Activated naive CD4-positive, alpha-beta T cell treated with anti-CD3 and anti-CD28 coated beads, Interleukin-2, amount 50 U/mL, for 72 hours (primary cell): ENCODE results near the gene ARF1. TPM values are rescaled to one million over a fixed set of nuclear protein-coding genes. Genes with fewer than 3 reads are reported as not detected.

Experiments used
- ATAC-seq, 2 donors: fragments of 150-1000 bp; cut with Tn5 transposase; 2 replicates each; pipeline ENCODE4 v1.10.0; 2021; ENCODE audit warnings: mild to moderate bottlenecking in 2 of 2, moderate library complexity in 2 of 2
- DNase-seq, 2 donors: peaks; one replicate each; pipeline ENCODE4 v3.0.0; 2021 to 2022; ENCODE audit warnings: low spot score in 2 of 2
- H3K27ac Mint-ChIP-seq, 2 donors: one replicate each; pipeline ENCODE4 v1.8.0; 2022; ENCODE audit warnings: mild to moderate bottlenecking in 2 of 2, mixed read lengths in 2 of 2
- H3K36me3 Mint-ChIP-seq, 2 donors: one replicate each; pipeline ENCODE4 v1.8.0; 2022; ENCODE audit warnings: mixed read lengths in 2 of 2
- H3K9me3 Mint-ChIP-seq, 2 donors: one replicate each; pipeline ENCODE4 v1.8.0; 2022; ENCODE audit warnings: mixed read lengths in 2 of 2
- total RNA-seq, 2 donors: library from RNA; stranded (reverse); gene quantifications; one replicate each; pipeline ENCODE4 v1.2.3, GENCODE V29; 2022

ARF1 gene
- total RNA-seq, 2 donors from 2014 or later: 308 to 333 TPM

GRCh38 chr1:228046421-228047182 is 35.9 kb upstream of the ARF1 start:
- no peaks in the 10 kb centered on the region for H3K36me3 Mint-ChIP-seq
- H3K9me3 Mint-ChIP-seq: peaks cover 0 to 7% of the 10 kb centered on the region in 2 donors
- no peak overlapping the region for H3K27ac Mint-ChIP-seq
- no peak for DNase-seq
- no peak for ATAC-seq

DNA sequence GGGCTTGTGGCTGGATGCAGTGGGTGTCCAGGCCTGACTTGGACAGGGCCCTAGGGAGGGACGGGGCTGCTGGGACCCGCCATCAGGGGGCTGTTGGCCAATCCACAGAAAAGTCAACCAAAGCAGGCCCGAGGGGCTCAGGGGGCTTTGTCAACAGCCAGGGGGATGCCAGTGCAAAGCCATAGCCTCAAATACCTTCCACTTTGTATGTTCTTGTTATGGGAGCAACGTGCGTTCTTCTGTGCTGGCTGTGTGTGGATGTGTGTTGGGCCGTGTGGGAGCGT is 35.4 kb upstream of the ARF1 start:
- ATAC-seq (no peak), DNase-seq (no peak)
- Mint-ChIP-seq H3K27ac (no peak overlapping the region), H3K9me3 (peaks cover 0 to 7% of the 10 kb centered on the region in 2 donors), H3K36me3 (no peaks in the 10 kb centered on the region)

- DNase-seq (no peak), ATAC-seq (no peak)
- Mint-ChIP-seq H3K36me3 (no peaks in the 10 kb centered on the region), H3K9me3 (peaks cover 0 to 7% of the 10 kb centered on the region in 2 donors), H3K27ac (no peak overlapping the region)
Observed at GRCh38 chr1:228048120-228048519, 34.4 kb upstream of the ARF1 start.

DNA sequence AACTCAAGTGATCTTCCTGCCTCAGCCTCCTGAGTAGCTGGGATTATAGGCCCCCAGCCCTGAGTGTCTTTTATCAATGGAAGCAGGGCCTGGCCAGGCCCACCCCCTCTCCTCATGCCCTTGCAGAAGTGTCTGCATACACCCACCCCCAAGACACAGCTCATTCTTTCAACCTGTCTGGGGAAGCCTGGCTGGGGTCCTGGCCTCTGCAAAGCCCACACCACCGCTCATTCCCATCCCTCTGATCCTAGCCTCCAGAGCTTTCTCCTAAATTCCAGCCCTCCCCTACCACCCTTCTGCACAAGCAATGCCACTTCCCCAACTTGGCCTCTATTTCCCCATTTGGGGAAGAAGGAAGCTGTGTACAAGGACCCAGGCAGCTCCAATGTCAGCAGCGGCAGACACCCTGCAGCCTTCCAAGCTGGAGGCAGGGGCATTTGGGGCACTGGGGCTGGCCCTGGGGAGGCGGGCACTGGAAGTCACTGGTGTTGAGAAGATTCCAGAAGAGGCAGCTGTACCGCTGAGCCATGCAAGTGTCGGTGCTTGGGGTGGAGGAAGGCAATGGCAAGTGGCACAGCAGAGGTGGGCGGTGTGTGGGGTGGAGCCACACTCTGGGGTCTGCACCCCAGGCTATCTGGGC is 33.7 kb upstream of the ARF1 start:
- Mint-ChIP-seq H3K36me3 (no peaks in the 10 kb centered on the region), H3K27ac (peak overlapping the region in 1 of 2 donors; percentile 30)
- ATAC-seq: no peak

DNA sequence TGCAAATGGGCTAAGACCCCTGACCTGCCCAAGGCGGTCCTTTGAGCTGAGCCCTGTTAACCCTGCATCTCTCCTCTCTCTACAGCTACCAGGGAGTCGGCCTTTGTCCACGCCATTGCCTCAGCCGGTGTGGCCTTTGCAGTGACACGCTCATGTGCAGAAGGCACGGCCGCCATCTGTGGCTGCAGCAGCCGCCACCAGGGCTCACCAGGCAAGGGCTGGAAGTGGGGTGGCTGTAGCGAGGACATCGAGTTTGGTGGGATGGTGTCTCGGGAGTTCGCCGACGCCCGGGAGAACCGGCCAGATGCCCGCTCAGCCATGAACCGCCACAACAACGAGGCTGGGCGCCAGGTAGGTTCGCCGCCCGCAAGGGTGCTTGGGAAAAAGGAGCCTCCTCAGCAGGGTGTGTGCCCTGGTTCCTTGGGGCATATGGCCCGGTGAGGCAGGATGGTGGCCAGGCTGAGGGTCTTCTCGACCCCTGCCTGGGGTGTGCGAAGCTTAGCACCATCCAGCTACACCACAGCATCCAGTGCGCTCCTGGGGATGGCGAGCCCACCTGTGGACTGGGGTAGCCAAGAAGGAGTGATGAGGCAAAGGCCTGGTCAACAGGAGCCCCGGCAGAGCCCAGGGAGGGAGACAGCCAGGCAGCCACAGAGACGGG is 31.8 kb upstream of the ARF1 start:
- Mint-ChIP-seq H3K9me3 (peaks cover 3 to 7% of the 10 kb centered on the region in 2 donors), H3K27ac (peak overlapping the region in 1 of 2 donors; percentile 66), H3K36me3 (no peaks in the 10 kb centered on the region)
- DNase-seq (no peak), ATAC-seq (no peak)

More for the DNA sequence above, 33.7 kb upstream of the ARF1 start:
- peaks cover 3 to 7% of the 10 kb centered on the region in 2 donors for H3K9me3 Mint-ChIP-seq
- DNase-seq: no peak

DNA sequence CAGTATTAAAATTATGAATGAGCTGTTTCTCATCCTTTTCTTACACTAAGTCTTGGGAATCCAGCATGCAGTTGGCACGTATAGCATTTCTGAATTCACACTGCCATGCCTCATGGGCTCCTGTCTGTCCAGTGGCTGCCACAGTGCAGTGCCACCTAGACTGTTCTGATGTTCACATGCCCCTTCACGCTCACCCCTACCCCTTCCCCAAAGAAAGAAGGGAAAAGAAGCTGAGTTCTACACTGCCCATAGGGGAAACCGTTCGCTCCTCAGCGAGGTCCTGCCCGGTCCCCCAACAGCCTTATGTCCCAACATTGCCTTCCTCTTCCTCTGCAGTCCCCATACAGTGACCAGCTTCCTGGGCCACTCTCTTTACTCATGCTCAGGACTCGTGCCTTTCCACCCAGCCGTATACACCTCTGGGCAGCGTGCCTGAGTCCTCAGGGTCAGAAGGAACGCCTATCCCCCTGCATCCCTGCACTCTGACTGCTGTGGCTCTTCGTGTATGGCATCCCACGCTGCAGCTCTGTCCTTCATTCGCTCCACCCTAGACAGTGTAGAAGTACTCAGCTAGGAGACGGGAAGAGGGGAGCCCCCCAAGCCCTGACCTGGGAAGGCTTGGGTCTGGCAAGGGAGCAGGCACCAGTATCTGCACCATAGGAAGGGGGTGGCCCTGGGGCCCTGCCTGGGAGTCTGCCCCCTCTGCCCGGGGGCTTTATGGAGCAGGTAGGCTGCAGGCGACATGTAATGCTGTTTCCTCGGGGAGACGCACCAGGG is 24.1 kb upstream of the ARF1 start:
- Mint-ChIP-seq H3K27ac (no peak overlapping the region), H3K9me3 (peaks cover 0 to 3% of the 10 kb centered on the region in 2 donors), H3K36me3 (peaks cover 0 to 5% of the 10 kb centered on the region in 2 donors)
- ATAC-seq (no peak), DNase-seq (peak in 1 of 2 donors; percentile 51)

DNA sequence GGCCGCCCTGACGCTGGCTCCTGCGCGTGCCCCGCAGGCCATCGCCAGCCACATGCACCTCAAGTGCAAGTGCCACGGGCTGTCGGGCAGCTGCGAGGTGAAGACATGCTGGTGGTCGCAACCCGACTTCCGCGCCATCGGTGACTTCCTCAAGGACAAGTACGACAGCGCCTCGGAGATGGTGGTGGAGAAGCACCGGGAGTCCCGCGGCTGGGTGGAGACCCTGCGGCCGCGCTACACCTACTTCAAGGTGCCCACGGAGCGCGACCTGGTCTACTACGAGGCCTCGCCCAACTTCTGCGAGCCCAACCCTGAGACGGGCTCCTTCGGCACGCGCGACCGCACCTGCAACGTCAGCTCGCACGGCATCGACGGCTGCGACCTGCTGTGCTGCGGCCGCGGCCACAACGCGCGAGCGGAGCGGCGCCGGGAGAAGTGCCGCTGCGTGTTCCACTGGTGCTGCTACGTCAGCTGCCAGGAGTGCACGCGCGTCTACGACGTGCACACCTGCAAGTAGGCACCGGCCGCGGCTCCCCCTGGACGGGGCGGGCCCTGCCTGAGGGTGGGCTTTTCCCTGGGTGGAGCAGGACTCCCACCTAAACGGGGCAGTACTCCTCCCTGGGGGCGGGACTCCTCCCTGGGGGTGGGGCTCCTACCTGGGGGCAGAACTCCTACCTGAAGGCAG is 23.4 kb upstream of the ARF1 start:
- H3K27ac Mint-ChIP-seq: no peak overlapping the region
- DNase-seq (no peak), ATAC-seq (peak; percentile 55 to 68)
- H3K9me3 Mint-ChIP-seq: no peaks in the 10 kb centered on the region
- H3K36me3 Mint-ChIP-seq: peaks cover 0 to 5% of the 10 kb centered on the region in 2 donors

DNA sequence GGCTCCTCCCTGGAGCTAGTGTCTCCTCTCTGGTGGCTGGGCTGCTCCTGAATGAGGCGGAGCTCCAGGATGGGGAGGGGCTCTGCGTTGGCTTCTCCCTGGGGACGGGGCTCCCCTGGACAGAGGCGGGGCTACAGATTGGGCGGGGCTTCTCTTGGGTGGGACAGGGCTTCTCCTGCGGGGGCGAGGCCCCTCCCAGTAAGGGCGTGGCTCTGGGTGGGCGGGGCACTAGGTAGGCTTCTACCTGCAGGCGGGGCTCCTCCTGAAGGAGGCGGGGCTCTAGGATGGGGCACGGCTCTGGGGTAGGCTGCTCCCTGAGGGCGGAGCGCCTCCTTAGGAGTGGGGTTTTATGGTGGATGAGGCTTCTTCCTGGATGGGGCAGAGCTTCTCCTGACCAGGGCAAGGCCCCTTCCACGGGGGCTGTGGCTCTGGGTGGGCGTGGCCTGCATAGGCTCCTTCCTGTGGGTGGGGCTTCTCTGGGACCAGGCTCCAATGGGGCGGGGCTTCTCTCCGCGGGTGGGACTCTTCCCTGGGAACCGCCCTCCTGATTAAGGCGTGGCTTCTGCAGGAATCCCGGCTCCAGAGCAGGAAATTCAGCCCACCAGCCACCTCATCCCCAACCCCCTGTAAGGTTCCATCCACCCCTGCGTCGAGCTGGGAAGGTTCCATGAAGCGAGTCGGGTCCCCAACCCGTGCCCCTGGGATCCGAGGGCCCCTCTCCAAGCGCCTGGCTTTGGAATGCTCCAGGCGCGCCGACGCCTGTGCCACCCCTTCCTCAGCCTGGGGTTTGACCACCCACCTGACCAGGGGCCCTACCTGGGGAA is 22.7 kb upstream of the ARF1 start:
- peaks cover 0 to 5% of the 10 kb centered on the region in 2 donors for H3K36me3 Mint-ChIP-seq
- DNase-seq (peak; percentile 56 to 83), ATAC-seq (peak; percentile 62 to 81)
- no peaks in the 10 kb centered on the region for H3K9me3 Mint-ChIP-seq
- H3K27ac Mint-ChIP-seq: no peak overlapping the region

- Mint-ChIP-seq H3K9me3 (no peaks in the 10 kb centered on the region), H3K36me3 (peaks cover 0 to 5% of the 10 kb centered on the region in 2 donors), H3K27ac (no peak overlapping the region)
- ATAC-seq: no peak
- peak in 1 of 2 donors; percentile 49 for DNase-seq
Observed at GRCh38 chr1:228060458-228061190, 21.9 kb upstream of the ARF1 start.

GRCh38 chr1:228061411-228062084 is 21.0 kb upstream of the ARF1 start:
- H3K9me3 Mint-ChIP-seq: no peaks in the 10 kb centered on the region
- no peak overlapping the region for H3K27ac Mint-ChIP-seq
- DNase-seq (peak in 1 of 2 donors; percentile 47), ATAC-seq (no peak)
- H3K36me3 Mint-ChIP-seq: peaks cover 0 to 5% of the 10 kb centered on the region in 2 donors

DNA sequence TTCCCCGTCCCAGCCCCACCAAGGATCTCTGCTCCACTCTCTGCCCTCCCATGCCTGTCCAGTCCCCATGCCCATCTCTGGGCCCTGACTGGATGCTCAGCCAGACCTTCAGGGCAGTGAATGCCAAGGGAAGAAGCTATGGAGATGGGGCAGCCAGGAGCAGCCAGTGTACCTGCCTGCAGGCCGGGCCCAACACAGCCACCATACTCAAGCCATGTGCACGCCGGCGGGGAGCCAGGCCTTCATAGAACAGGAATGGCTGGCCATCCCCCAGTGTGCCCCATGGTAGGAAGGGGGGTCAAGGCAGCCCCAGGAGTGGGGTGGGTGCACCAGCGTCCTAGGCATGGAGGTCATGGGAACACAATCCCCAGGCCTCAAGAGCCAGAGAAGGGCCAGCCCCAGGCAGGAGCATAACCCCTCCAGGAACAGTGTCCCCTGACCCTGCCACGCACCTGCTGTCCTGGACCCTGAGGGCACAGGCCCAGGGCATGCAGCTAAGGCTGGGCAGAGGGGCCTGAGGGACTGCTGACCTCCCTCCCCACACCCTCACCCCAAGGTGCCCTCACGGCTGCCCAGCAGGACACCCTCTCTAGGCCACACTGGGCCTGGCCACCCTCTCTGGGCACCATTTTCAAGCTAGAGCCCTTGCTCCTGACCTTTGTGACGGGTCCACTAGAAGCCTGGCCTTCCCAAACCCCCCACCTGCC is 20.3 kb upstream of the ARF1 start:
- Mint-ChIP-seq H3K9me3 (no peaks in the 10 kb centered on the region), H3K36me3 (peaks cover 0 to 5% of the 10 kb centered on the region in 2 donors), H3K27ac (no peak overlapping the region)
- no peak for DNase-seq
- ATAC-seq: no peak

- no peaks in the 10 kb centered on the region for H3K9me3 Mint-ChIP-seq
- H3K36me3 Mint-ChIP-seq: peaks cover 0 to 5% of the 10 kb centered on the region in 2 donors
- DNase-seq (peak in 1 of 2 donors; percentile 31), ATAC-seq (no peak)
- H3K27ac Mint-ChIP-seq: no peak overlapping the region
Observed at GRCh38 chr1:228062812-228063211, 19.7 kb upstream of the ARF1 start.

DNA sequence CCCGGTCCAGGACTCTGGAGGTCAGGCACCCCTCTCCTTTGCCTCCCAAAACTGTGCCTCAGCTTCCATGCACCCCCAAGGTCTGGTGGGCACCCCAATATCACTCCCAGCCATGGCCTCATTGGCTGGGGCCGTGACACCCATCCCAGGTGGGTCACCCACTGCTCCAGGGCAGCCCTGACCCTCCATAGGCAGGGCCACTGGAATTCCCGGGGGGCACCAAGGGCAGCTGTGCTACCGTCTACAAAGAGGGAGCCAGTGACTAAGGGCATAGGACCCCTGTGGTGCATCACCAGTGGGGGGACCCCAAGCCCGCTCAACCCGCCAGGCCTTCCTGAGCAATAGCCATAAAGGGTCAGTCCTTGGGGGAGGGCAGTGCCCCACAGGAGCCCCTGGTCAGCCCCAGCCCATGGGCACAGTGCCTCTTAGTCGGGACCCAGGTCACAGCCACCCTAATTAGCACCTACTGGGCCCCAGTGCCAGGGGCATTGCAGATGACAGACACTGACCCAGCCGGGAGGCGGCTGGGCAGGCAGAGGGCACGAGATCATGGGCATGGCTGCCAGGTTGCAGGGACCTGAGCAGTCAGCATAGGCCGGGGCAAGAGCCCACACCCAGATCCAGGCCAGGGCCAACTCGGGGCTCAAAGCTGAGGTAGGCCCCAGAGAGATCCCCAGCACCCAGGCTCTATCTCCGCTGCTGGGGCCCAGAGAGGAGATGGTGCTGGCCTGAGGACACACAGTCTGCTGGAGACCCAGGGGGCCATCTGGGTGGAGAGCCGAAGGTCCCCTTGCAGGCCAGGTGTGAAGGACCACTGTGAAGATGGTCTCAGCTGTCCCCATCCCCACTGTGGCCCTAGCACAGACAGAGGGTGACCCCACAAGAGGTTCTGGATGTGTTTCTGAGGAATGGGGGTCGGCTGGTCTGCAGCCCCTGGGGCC is 19.0 kb upstream of the ARF1 start:
- DNase-seq: no peak
- H3K27ac Mint-ChIP-seq: no peak overlapping the region
- peaks cover 0 to 5% of the 10 kb centered on the region in 2 donors for H3K36me3 Mint-ChIP-seq
- no peak for ATAC-seq
- H3K9me3 Mint-ChIP-seq: no peaks in the 10 kb centered on the region
